HepG2 (cell line): ENCODE data around the gene FAM20A.
"Not testable (repeated sequence)": the region's sequence is repeated elsewhere in the genome, so short reads cannot be mapped to it uniquely, and the experiment has no call there.

Experiments used
- BCL3 ChIP-seq: sonication (generic); formaldehyde crosslinking; IDR thresholded peaks from 2 replicates; pipeline ENCODE4 v1.5.1; 2020; ENCODE audit warnings: mild to moderate bottlenecking, missing genetic modification reagents, moderate library complexity
- MAFK ChIP-seq, 2 experiments: IDR thresholded peaks in 1 of 2; conservative IDR thresholded peaks in 1 of 2; 2 replicates each; pipeline ENCODE4 v1.6.1; 2011; ENCODE audit warnings: improper control_type of control experiment in 2 of 2, low read length in 2 of 2
- SMC3 ChIP-seq: IDR thresholded peaks from 2 replicates; pipeline ENCODE4 v1.6.1; 2011; ENCODE audit warnings: low read length, improper control_type of control experiment
- ZBTB26 ChIP-seq: IDR thresholded peaks from 2 replicates; pipeline ENCODE4 v1.6.1; 2016; ENCODE audit warnings: missing compliant biosample characterization, missing genetic modification reagents, borderline replicate concordance

DNA sequence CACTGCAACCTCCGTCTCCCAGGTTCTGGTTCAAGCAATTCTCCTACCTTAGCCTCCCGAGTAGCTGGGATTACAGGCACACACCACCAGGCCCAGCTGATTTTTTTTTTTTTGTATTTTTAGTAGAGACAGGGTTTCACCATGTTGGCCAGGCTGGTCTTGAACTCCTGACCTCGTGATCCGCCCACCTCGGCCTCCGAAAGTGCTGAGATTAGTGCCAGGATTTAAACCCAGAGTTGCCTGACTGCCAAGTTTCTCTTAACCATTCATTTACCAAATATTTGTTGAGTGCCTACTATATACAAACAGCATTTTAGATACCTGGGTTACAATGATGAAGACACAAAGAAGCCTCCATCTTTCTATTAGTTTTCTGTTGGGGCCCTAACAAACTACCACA is 18.3 kb downstream of the FAM20A start:
- TF ChIP-seq SMC3; BCL3 (CRISPR knock-in tag); MAFK (conservative IDR thresholded peaks at IDR 0.05 in 1 of 2, IDR thresholded peaks at IDR 0.05 in 1 of 2; ENCODE audit: low read length in 2 of 2); ZBTB26 (CRISPR knock-in tag): not testable (repeated sequence)
